Keratinocyte (primary cell): ENCODE measurements around the gene MTHFD1L. TPM values are rescaled to one million over a fixed set of nuclear protein-coding genes. Genes with fewer than 3 reads are reported as not detected.

ENCODE experiments used
- DNase-seq: peaks from one replicate; pipeline ENCODE4 v3.0.0-alpha.2; 2011; ENCODE audit warnings: low read depth, missing footprints, low spot score
- FAIRE-seq: peaks from 2 replicates; lab custom pipeline; 2011; peaks lifted over from hg19 to GRCh38; lab: Jason Lieb, UNC
- H2AFZ ChIP-seq: 2 replicates; pipeline ENCODE4 v1.6.0; 2012; ENCODE audit warnings: low read length, control low read depth, inconsistent platforms; ENCODE audit not compliant: control insufficient read depth
- H3K27ac ChIP-seq: 2 replicates; pipeline ENCODE4 v1.5.1; 2011; ENCODE audit warnings: low read length; ENCODE audit not compliant: control insufficient read depth, insufficient read depth
- H3K27me3 ChIP-seq: 3 replicates; pipeline ENCODE4 v1.6.0; 2011; ENCODE audit warnings: low read length; ENCODE audit not compliant: control insufficient read depth, insufficient read depth; ENCODE audit errors: extremely low read depth
- H3K36me3 ChIP-seq, 2 experiments: 2 replicates in 1 of 2; 3 replicates in 1 of 2; pipeline ENCODE4 v1.5.1; 2011; ENCODE audit warnings: low read length in 2 of 2, mild to moderate bottlenecking in 1 of 2; ENCODE audit not compliant: control insufficient read depth in 2 of 2, insufficient read depth in 2 of 2; ENCODE audit errors: extremely low read depth in 1 of 2
- H3K4me1 ChIP-seq: 3 replicates; pipeline ENCODE4 v1.5.1; 2011; ENCODE audit warnings: low read length; ENCODE audit not compliant: control insufficient read depth, insufficient read depth; ENCODE audit errors: extremely low read depth
- H3K4me2 ChIP-seq: 3 replicates; pipeline ENCODE4 v1.6.0; 2011; ENCODE audit warnings: low read depth, low read length; ENCODE audit not compliant: control insufficient read depth, insufficient read depth; ENCODE audit errors: extremely low read depth
- H3K4me3 ChIP-seq, 3 experiments: fragments of 200-600 bp in 1 of 3; sonication (generic) in 1 of 3; 2 replicates in 2 of 3; 3 replicates in 1 of 3; pipeline ENCODE4 v1.5.1; 2011 to 2016; ENCODE audit warnings: low read length in 3 of 3, mild to moderate bottlenecking in 3 of 3, control low read depth in 2 of 3, inconsistent platforms in 1 of 3, low read depth in 1 of 3, mixed read lengths in 1 of 3, mixed run types in 1 of 3, moderate library complexity in 1 of 3; ENCODE audit not compliant: control insufficient read depth in 2 of 3, insufficient read depth in 2 of 3; ENCODE audit errors: extremely low read depth in 1 of 3
- H3K79me2 ChIP-seq: 2 replicates; pipeline ENCODE4 v1.6.0; 2012; ENCODE audit warnings: low read length; ENCODE audit not compliant: control insufficient read depth, insufficient read depth
- H3K9ac ChIP-seq: 3 replicates; pipeline ENCODE4 v1.6.0; 2011; ENCODE audit warnings: low read length; ENCODE audit not compliant: control insufficient read depth, insufficient read depth; ENCODE audit errors: extremely low read depth
- H3K9me1 ChIP-seq: 3 replicates; pipeline ENCODE4 v1.6.0; 2011; ENCODE audit warnings: low read length; ENCODE audit not compliant: control insufficient read depth, insufficient read depth; ENCODE audit errors: extremely low read depth
- H3K9me3 ChIP-seq: 2 replicates; pipeline ENCODE4 v1.5.1; 2012; ENCODE audit warnings: low read depth, low read length; ENCODE audit not compliant: control insufficient read depth
- H4K20me1 ChIP-seq: 3 replicates; pipeline ENCODE4 v1.6.0; 2011; ENCODE audit warnings: low read length; ENCODE audit not compliant: control insufficient read depth, insufficient read depth; ENCODE audit errors: extremely low read depth
- CTCF ChIP-seq, 3 experiments: IDR thresholded peaks in 1 of 3; conservative IDR thresholded peaks in 1 of 3; optimal IDR thresholded peaks in 1 of 3; 2 replicates in 2 of 3; 3 replicates in 1 of 3; pipeline versions ENCODE3 to v1.5.1; 2011; ENCODE audit warnings: low read length in 3 of 3, mild to moderate bottlenecking in 3 of 3, moderate library complexity in 2 of 3, control low read depth in 1 of 3, inconsistent platforms in 1 of 3; ENCODE audit not compliant: insufficient read depth in 2 of 3; ENCODE audit errors: extremely low read depth in 1 of 3
- EZH2 ChIP-seq: IDR thresholded peaks from one replicate; pipeline ENCODE4 v1.6.1; 2012; ENCODE audit warnings: inconsistent platforms, mild to moderate bottlenecking, low read length, moderate library complexity
- dilution Hi-C: fragments of 300-500 bp; cut with MboI; formaldehyde crosslinking; loops from one replicate; pipeline ENCODE4 v1.7.0; 2020; ENCODE audit warnings: low sequenced_read_pairs; ENCODE audit not compliant: extremely low pct_ligation_motif_present
- polyA plus RNA-seq, 5 experiments: library from polyadenylated mRNA; depleted of rRNA in 3 of 5; stranded (reverse) in 3 of 5; stranded (forward) in 1 of 5; unstranded in 1 of 5; fragments of >200 nt; gene quantifications; 1 replicate in 1 of 5; 2 replicates in 3 of 5; 3 replicates in 1 of 5; pipeline versions ENCODE4 v1.2.1 to v1.2.3, GENCODE V29; 2011 to 2012; ENCODE audit warnings: missing spikeins in 2 of 5, low read depth in 1 of 5, low replicate concordance in 1 of 5

MTHFD1L gene
- polyA plus RNA-seq, 1 donor (not counting 4 experiments of a cell fraction or from before 2014, with no cell fraction given) = 38.0 TPM

GRCh38 chr6:150937132-150937906 is 71.8 kb downstream of the MTHFD1L start:
- no peaks in the 10 kb centered on the region for H3K27me3 ChIP-seq
- FAIRE-seq (no peak), DNase-seq (no peak)
- H3K9me3 ChIP-seq = no peaks in the 10 kb centered on the region
- no peak overlapping the region for H3K4me3 ChIP-seq
- peaks cover 9 to 21% of the 10 kb centered on the region in 2 experiments for H3K36me3 ChIP-seq
- H3K79me2 ChIP-seq = no peaks in the 10 kb centered on the region
- no peaks in the 10 kb centered on the region for H3K4me1 ChIP-seq
- H2AFZ ChIP-seq = no peak overlapping the region
- no peaks in the 10 kb centered on the region for H3K9me1 ChIP-seq
- no peak overlapping the region for H3K9ac ChIP-seq
- no peak overlapping the region for H3K4me2 ChIP-seq
- H3K27ac ChIP-seq = no peak overlapping the region
- no peaks in the 10 kb centered on the region for H4K20me1 ChIP-seq
- dilution Hi-C loops = no loop called here
- no peak for TF ChIP-seq CTCF (optimal IDR thresholded peaks at IDR 0.05 in 1 of 3, IDR thresholded peaks at IDR 0.05 in 1 of 3, conservative IDR thresholded peaks at IDR 0.05 in 1 of 3; ENCODE audit: extremely low read depth in 1 of 3, insufficient read depth in 2 of 3, low read length in 3 of 3)
- no peak for TF ChIP-seq EZH2

GRCh38 chr6:150939399-150939798 is 73.9 kb downstream of the MTHFD1L start:
- Histone ChIP-seq H3K9me3 (no peaks in the 10 kb centered on the region), H3K27me3 (no peaks in the 10 kb centered on the region), H3K79me2 (no peaks in the 10 kb centered on the region), H3K4me1 (no peaks in the 10 kb centered on the region), H3K9me1 (no peaks in the 10 kb centered on the region), H3K9ac (no peak overlapping the region), H3K36me3 (peaks cover 7 to 21% of the 10 kb centered on the region in 2 experiments), H4K20me1 (no peaks in the 10 kb centered on the region), H2AFZ (no peak overlapping the region), H3K4me2 (no peak overlapping the region), H3K4me3 (no peak overlapping the region), H3K27ac (no peak overlapping the region)
- DNase-seq (no peak), FAIRE-seq (no peak)
- dilution Hi-C loops = no loop called here
- TF ChIP-seq EZH2 = no peak
- no peak for TF ChIP-seq CTCF (optimal IDR thresholded peaks at IDR 0.05 in 1 of 3, IDR thresholded peaks at IDR 0.05 in 1 of 3, conservative IDR thresholded peaks at IDR 0.05 in 1 of 3; ENCODE audit: extremely low read depth in 1 of 3, insufficient read depth in 2 of 3, low read length in 3 of 3)
